Fibroblast of the conjunctiva (primary cell): ENCODE data around the gene ELF3.
"Not testable (repeated sequence)": the region's sequence is repeated elsewhere in the genome, so short reads cannot be mapped to it uniquely, and the experiment has no call there.

ENCODE experiments used
- DNase-seq: peaks from one replicate; pipeline ENCODE4 v3.0.0-alpha.2; 2010; ENCODE audit warnings: low read depth

Gene ELF3

GRCh38 chr1:202034683-202035462 lies 24.5 kb downstream of the ELF3 start:
- peak; percentile 94 for DNase-seq

- no peak for DNase-seq
These were observed 26.4 kb downstream of the ELF3 start for GRCh38 chr1:202036595-202037387.

- DNase-seq = no peak
These were observed 27.4 kb downstream of the ELF3 start for GRCh38 chr1:202037706-202038296.

GRCh38 chr1:202038688-202039346 lies 28.4 kb downstream of the ELF3 start:
- DNase-seq = no peak

- DNase-seq = no peak
These were observed 35.3 kb downstream of the ELF3 start for GRCh38 chr1:202045705-202046104.

- no peak for DNase-seq
These were observed 35.8 kb downstream of the ELF3 start for GRCh38 chr1:202046227-202046626.

GRCh38 chr1:202046748-202047708 lies 36.6 kb downstream of the ELF3 start:
- DNase-seq = no peak

GRCh38 chr1:202047977-202048376 lies 37.6 kb downstream of the ELF3 start:
- no peak for DNase-seq

GRCh38 chr1:202049129-202049528 lies 38.7 kb downstream of the ELF3 start:
- DNase-seq = no peak

GRCh38 chr1:202054094-202054493 lies 43.7 kb downstream of the ELF3 start:
- no peak for DNase-seq

- DNase-seq = not testable (repeated sequence)
These were observed 44.3 kb downstream of the ELF3 start for GRCh38 chr1:202054673-202055072.

- DNase-seq = no peak
These were observed 46.4 kb downstream of the ELF3 start for GRCh38 chr1:202056644-202057334.

GRCh38 chr1:202057335-202057704 lies 46.9 kb downstream of the ELF3 start:
- not testable (repeated sequence) for DNase-seq

GRCh38 chr1:202058001-202058908 lies 47.9 kb downstream of the ELF3 start:
- DNase-seq = no peak

- no peak for DNase-seq
These were observed 50.7 kb downstream of the ELF3 start for GRCh38 chr1:202061055-202061454.

- not testable (repeated sequence) for DNase-seq
These were observed 51.4 kb downstream of the ELF3 start for GRCh38 chr1:202061787-202062186.

- DNase-seq = not testable (repeated sequence)
These were observed 52.2 kb downstream of the ELF3 start for GRCh38 chr1:202062636-202063035.

GRCh38 chr1:202063093-202063492 lies 52.7 kb downstream of the ELF3 start:
- DNase-seq = no peak

GRCh38 chr1:202064889-202065312 lies 54.5 kb downstream of the ELF3 start:
- DNase-seq = not testable (repeated sequence)
